Vein endothelial cell (primary cell): ENCODE results near the gene RHOXF2B. TPM values are rescaled to one million over a fixed set of nuclear protein-coding genes. Genes with fewer than 3 reads are reported as not detected.

Source experiments
- total RNA-seq: library from RNA; depleted of rRNA; stranded (reverse); fragments of >200 nt; gene quantifications from 2 replicates; pipeline ENCODE4 v1.2.3, GENCODE V29; 2012

Gene RHOXF2B
- total RNA-seq: 1.3 TPM in 1 of 2 replicates, not detected in the other

GRCh38 chrX:120077590-120077989 is at the start of gene RHOXF2B:
RHOXF2B (minus strand) TSS chrX:120077690; CDS start chrX:120077552, 138 bp downstream.

GRCh38 chrX:120115438-120115963 is 38.0 kb upstream of the RHOXF2B start, which contains the start of gene RHOXF1:
RHOXF1 (minus strand) TSS chrX:120115913; CDS start chrX:120115862, 51 bp downstream.

Other genes starting within 250 kb of the RHOXF2B start
- gene UPF3B, start 224.7 kb downstream of the RHOXF2B start, total RNA-seq: 2.0 and 2.5 TPM in 2 replicates
- 12.7 and 13.5 TPM in 2 replicates for gene RNF113A, start 206.0 kb downstream of the RHOXF2B start, total RNA-seq
- 38.2 and 52.6 TPM in 2 replicates for gene NDUFA1, start 205.9 kb downstream of the RHOXF2B start, total RNA-seq
- not detected in 2 replicates for gene AKAP14, start 181.8 kb downstream of the RHOXF2B start, total RNA-seq
- 3.6 and 4.1 TPM in 2 replicates for gene NKAP, start 133.9 kb downstream of the RHOXF2B start, total RNA-seq
- not detected in 2 replicates for gene RHOXF1, start 38.2 kb upstream of the RHOXF2B start, total RNA-seq
- gene RHOXF2, start 80.9 kb upstream of the RHOXF2B start, total RNA-seq: not detected in 2 replicates
- 27.1 and 29.6 TPM in 2 replicates for gene ZBTB33, start 173.1 kb upstream of the RHOXF2B start, total RNA-seq
- not detected in 2 replicates for gene TMEM255A, start 233.8 kb upstream of the RHOXF2B start, total RNA-seq